HG03064 (cell line): ENCODE results near the gene MICU2.
"Not testable (repeated sequence)": the region's sequence is repeated elsewhere in the genome, so short reads cannot be mapped to it uniquely, and the experiment has no call there.

ENCODE experiments used
- ATAC-seq: cut with Tn5 transposase; IDR thresholded peaks from one replicate; pipeline ENCODE4 v1.9.1; 2021; ENCODE audit warnings: low read depth; ENCODE audit not compliant: unreplicated experiment

Gene MICU2

GRCh38 chr13:21595546-21595822 lies 8.5 kb downstream of the MICU2 start:
- peak; percentile 68 for ATAC-seq

DNA sequence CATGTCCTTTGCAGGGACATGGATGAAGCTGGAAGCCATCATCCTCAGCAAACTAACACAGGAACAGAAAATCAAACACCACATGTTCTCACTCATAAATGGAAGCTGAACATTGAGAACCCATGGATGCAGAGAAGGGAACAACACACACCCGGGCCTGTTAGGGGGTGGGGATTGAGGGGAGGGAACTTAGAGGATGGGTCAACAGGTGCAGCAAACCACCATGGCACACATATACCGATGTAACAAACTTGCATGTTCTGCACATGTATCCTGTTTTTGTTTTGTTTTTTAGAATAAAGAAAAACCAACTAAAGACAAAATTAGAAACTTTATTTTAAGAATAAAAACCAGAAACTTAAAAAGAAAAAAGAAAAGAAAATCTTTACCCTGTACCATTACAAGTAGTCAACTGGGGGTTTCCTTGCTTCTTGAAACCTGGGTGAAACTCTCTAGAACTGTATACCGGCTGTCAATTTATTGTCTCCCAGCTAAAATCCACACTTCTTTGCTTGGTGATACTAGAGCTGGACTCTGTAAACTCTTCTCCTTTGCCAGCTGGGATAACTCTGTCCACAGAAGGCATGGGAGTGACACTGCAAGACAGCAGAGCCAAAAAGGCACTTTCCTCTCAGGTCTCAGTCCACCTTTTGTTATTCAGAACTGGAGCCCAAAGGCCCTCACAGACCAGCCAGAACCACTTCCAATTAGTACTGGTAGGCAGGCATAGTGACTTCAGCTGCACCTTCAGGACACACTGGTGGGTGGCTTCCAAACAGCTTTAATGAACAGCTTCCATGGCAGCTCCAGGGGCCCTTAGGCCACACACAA lies 9.0 kb downstream of the MICU2 start:
- ATAC-seq: peak; percentile 61

DNA sequence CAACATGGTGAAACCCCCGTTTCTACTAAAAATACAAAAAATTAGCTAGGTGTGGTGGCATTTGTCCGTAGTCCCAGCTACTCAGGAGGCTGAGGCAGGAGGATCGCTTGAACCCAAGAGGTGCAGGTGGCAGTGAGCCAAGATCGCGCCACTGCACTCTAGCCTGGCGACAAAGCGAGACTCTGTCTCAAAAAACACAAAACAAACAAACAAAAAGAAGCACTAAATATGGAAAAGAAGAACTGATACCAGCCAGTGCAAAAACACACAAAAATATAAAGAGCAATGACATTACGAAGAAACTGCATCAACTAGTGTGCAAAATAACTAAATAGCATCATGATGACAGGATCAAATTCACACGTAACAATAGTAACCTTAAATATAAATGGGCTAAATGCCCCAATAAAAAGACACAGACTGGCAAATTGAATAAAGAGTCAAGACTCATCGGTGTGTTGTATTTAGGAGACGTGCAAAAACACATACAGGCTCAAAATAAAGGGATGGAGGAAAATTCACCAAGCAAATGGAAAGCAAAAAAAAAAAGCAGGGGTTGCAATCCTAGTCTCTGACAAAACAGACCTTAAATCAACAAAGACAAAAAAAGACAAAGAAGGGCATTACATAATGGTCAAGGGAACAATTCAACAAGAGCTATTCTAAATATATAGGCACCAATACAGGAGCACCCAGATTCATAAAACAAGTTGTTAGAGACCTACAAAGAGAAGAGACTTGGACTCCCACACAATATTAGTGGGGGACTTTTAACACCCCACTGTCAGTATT lies 13.1 kb downstream of the MICU2 start:
- ATAC-seq: not testable (repeated sequence)

GRCh38 chr13:21590231-21590630 lies 13.7 kb downstream of the MICU2 start:
- no peak for ATAC-seq

GRCh38 chr13:21589510-21589909 lies 14.5 kb downstream of the MICU2 start:
- ATAC-seq: not testable (repeated sequence)

GRCh38 chr13:21588411-21588810 lies 15.6 kb downstream of the MICU2 start:
- ATAC-seq: not testable (repeated sequence)

- no peak for ATAC-seq
Measured at GRCh38 chr13:21584973-21585592, 18.9 kb downstream of the MICU2 start.

GRCh38 chr13:21583478-21583877 lies 20.5 kb downstream of the MICU2 start:
- ATAC-seq: no peak

DNA sequence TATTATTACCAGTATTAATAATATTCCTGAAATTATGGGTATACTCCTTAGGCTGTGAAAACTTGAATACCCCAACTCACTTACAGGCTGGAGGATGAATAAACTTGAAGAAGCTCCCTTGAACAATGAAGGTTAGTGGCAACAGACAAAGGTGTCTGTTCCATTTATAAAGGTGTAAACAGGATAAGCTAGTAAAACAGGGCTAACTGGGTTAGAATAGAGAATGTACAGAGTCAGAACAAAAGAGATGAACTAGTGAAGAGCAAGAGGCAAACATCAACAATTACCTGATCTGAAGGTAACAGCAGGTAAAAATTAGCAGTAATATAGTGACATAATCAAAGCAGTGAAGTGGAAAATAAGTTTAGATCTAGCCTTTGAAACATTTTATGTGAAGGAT lies 23.2 kb downstream of the MICU2 start:
- no peak for ATAC-seq

DNA sequence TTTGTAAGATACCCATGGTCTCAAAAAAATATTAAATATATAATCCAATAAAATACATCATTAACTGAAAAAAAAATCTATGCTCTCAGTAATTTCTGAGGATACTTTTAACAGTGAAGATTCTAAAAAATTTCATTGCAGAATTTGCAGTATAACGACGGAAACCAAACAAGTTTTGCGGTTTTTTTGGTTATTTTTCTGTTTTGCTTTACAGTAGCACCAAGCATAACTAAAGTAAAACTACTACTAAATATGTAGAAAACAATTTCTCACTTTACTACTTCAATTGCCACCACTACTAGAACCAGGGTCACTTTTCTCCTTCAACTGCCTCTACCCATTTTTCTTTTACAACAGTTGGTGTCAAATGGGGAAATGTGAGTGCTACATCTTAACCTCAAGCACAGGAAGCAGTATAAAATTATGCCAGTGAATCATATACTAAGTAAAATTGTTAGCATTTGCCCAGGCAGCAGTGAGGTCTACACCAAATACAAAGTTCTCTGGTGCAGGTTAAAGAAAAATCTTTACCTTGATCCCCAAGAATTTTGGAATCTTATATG lies 24.1 kb downstream of the MICU2 start:
- peak; percentile 71 for ATAC-seq

GRCh38 chr13:21578748-21579147 lies 25.2 kb downstream of the MICU2 start:
- no peak for ATAC-seq

DNA sequence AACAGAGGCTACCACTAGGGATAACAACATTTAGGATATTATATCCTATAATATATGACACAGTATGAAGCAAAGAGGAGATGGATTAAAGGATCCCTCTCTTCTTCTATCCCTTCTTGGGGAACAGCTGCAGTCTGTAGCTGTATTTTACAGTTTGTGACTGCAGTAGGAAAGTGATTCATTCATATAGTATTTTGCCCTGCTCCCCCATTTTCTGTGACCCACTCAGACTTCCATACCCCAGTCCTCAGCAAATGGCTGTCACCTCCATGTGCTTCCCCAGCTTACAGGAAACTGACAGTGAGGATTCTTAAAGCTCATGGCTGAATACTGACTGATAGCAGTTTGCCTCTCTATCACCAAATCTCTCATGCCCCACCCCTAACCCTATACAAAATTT lies 27.5 kb downstream of the MICU2 start:
- no peak for ATAC-seq

DNA sequence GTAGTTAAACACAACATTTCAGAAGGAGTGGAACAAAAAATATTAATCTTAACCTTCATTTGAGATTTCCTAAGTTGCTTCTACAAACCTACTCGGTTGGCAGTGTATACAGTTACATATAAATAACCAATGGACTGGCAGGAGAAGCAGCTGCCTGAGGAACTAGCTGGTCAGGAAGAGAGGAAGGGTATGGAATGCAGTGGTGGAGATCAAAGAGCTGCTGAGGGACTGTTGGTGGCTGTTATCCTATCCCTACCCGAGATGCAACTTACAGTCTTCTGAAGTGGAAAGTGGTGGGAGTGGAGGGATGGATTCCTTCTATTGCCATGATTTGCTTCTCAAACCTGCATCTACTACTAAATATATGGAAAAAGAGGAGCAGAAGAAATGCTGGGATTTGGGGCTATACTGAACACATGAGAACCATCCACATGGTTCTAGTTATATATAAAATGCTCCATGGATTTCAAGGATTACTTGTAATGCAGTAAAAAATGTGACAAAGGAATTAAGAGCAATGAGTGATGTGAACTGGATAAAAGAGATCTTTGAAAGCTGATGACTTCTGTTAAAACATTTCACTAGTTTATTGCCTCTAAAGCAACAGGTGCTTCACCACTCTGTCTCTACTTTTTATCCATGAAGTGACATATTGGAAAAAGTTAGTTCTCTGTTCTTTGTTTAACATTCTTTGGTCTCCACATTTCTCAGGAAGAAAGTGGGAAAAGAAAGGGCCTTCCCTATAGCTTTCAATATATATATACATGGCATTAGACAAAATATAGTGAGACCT lies 29.9 kb downstream of the MICU2 start:
- ATAC-seq: no peak

- ATAC-seq: no peak
Measured at GRCh38 chr13:21569686-21570085, 34.3 kb downstream of the MICU2 start.

DNA sequence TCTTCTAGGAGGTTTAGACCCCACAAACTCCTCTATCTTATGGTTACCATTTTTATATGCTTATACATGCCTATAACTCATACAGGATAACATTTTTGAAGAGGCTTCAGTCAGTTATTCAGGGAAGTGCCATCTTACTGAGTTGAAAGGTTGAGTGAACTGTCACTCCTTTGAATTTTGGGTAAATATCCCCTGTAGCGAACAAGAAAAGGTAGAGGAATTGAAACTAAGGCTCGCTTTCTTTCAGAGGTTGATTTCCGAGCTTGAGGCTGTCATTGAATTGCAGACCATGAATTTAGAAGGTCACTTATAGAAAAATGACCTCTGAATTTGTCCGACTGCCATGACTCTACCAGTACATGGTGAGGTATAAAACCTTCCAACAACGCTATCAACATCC lies 35.1 kb downstream of the MICU2 start:
- no peak for ATAC-seq

GRCh38 chr13:21567714-21568113 lies 36.3 kb downstream of the MICU2 start:
- no peak for ATAC-seq

DNA sequence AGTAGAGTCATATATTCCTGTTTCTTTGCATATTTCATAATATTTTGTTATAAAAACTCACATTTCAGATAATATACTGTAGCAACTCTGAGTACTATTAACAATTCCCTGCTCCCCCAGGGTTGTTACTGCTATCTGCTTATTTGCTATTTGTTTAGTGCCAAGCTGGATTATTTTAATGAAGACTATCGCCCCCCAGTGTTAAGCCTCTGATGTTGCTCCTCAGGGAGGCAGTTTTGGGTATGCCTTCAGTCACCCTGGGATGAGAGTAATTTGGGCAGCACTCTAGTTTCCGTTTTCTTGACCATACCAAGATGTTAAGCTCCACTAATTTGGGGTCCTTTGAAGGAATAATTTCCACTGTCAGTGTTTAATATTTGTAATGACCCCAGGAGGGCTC lies 46.0 kb downstream of the MICU2 start:
- ATAC-seq: no peak

GRCh38 chr13:21556051-21556450 lies 47.9 kb downstream of the MICU2 start:
- no peak for ATAC-seq

DNA sequence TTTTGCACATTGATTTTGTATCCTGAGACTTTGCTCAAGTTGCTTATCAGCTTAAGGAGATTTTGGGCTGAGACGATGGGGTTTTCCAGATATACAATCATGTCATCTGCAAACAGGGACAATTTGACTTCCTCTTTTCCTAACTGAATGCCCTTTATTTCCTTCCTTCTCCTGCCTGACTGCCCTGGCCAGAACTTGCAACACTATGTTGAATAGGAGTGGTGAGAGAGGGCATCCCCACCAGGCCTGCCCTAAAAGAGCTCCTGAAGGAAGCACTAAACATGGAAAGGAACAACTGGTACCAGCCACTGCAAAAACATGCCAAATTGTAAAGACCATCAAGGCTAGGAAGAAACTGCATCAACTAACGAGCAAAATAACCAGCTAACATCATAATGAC lies 50.7 kb downstream of the MICU2 start:
- ATAC-seq: not testable (repeated sequence)

GRCh38 chr13:21550918-21551317 lies 53.1 kb downstream of the MICU2 start:
- no peak for ATAC-seq
